HG03575 (cell line): ENCODE measurements around the gene PIGH.
"Not testable (repeated sequence)": the region's sequence is repeated elsewhere in the genome, so short reads cannot be mapped to it uniquely, and the experiment has no call there.

ENCODE experiments used
- ATAC-seq: cut with Tn5 transposase; IDR thresholded peaks from one replicate; pipeline ENCODE4 v1.9.1; 2021; ENCODE audit not compliant: unreplicated experiment, insufficient number of reproducible peaks, low FRiP score; ENCODE audit errors: extremely low read depth

Gene PIGH

GRCh38 chr14:67599698-67600561 lies at the start of gene PIGH:
Gene PIGH, minus strand, starts transcription at chr14:67600268. Its CDS starts 65 bp downstream, at chr14:67600203.
- peak; percentile 38 for ATAC-seq

DNA sequence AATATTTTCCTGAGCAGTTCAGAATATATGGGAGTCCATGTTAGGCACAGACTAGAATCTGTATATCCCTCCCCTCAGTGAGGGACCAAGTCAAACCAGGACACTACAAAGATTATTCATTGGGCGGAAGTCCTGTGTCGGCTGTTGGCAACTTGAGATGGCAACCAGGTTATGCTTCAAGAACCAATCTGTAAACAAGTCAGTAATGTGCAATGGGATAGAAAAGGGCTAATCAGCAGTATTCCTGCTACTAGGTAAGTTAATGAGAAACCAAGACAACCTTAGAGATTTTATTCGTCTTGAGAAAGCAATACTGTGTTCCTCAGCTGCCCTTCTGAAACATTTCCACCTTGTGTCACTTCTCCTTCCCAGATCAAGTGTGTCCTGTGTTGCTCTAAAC lies 46.1 kb upstream of the PIGH start:
- no peak for ATAC-seq

DNA sequence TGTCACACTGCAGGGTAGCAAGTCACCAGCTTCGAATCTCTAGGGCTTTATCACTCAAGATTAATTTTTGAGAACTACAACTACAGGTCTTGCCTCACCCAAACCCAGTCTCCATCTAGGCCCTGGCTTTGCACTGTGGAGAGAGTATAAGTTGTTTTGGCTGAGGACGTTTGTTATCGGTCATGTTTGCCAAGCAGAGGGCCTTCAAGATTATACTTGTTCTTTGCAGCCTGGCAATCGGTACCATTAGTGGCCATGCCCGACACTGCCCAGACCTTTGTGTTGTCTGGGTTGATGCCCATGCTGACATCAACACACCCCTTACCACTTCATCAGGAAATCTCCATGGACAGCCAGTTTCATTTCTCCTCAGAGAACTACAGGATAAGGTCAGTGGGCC lies 45.3 kb upstream of the PIGH start:
- no peak for ATAC-seq

- no peak for ATAC-seq
Measured at GRCh38 chr14:67644428-67644827, 44.4 kb upstream of the PIGH start.

- ATAC-seq, result no peak
Measured at GRCh38 chr14:67643713-67644112, 43.6 kb upstream of the PIGH start.

GRCh38 chr14:67641902-67642749 lies 42.1 kb upstream of the PIGH start:
- ATAC-seq, result no peak

- no peak for ATAC-seq
Measured at GRCh38 chr14:67641480-67641879, 41.4 kb upstream of the PIGH start.

DNA sequence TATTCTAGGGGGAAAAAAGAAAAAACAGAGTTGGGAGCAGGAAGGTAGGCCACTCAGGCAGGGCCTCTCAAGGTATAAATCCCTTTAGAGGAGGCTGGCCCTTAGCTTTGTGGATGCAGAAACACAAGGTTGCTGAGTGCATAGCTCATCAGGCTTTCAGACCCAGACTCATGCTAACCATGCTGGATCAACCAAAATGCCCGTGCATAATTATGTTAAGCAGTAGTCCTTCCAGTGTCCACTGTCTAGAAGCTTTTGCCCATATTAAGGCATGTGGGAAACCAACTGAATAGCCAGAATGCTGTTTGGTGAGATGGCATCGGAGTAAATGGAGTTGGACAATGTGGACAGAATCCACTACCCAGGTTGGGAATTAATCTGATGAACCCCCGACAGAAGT lies 38.6 kb upstream of the PIGH start:
- ATAC-seq, result no peak

GRCh38 chr14:67636361-67636919 lies 36.4 kb upstream of the PIGH start:
- no peak for ATAC-seq

- no peak for ATAC-seq
Measured at GRCh38 chr14:67633451-67634147, 33.5 kb upstream of the PIGH start.

GRCh38 chr14:67630938-67631337 lies 30.9 kb upstream of the PIGH start:
- no peak for ATAC-seq

DNA sequence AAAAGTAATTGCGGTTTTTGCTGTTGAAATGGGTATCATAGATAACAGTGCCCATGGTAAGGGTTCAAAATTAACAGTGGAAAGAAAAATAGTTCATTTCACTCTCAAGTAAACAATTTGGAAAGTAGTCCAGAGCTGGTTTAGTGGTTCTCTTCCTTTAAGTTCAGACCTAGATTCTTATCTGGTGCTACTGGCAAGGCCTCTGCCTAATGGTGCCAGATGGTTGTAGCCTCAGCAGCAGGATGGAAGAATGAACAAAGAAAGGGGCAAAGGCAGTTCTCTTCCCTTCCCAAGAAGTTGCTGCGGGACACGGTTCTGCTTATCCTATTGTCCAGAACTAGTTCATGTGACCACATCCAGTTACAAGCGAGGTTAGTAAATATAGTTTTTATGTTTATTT lies 30.1 kb upstream of the PIGH start:
- no peak for ATAC-seq

- ATAC-seq, result no peak
Measured at GRCh38 chr14:67627519-67627918, 27.5 kb upstream of the PIGH start.

DNA sequence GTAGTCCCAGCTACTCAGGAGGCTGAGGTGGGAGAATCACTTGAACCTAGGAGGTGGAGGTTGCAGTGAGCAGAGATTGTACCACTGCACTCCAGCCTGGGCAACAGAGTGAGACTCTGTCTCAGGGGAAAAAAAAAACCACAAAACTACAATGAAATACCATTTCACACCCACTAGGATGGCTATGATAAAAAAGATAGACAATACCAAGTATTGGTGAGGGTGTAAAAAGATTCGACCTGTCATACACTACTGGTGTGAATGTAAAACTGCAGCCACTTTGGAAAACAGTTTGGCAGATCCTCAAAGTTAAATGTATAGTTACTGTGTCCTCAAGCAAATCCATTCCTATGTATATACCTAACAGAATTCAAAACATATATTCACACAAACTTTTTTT lies 26.1 kb upstream of the PIGH start:
- not testable (repeated sequence) for ATAC-seq

DNA sequence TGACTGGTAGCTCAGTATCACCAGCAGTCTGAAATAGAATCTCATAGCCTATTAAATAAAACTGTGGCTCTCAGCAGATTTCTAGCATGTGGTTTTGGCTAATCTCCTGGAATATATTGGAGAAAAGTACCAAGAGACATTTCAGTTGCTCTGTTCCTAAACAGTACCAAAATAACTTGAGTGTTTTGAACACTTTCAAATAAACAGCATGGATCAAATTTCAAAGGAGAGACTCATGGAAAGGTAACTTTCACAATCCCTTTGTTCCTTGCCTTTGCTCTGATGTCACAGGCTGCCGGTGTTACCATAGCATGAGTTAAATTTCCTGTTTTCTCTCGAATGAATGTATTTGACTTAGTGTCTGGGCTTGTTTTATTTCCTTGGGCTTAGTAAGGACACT lies 23.0 kb upstream of the PIGH start:
- no peak for ATAC-seq

GRCh38 chr14:67622675-67623074 lies 22.6 kb upstream of the PIGH start:
- ATAC-seq, result no peak

DNA sequence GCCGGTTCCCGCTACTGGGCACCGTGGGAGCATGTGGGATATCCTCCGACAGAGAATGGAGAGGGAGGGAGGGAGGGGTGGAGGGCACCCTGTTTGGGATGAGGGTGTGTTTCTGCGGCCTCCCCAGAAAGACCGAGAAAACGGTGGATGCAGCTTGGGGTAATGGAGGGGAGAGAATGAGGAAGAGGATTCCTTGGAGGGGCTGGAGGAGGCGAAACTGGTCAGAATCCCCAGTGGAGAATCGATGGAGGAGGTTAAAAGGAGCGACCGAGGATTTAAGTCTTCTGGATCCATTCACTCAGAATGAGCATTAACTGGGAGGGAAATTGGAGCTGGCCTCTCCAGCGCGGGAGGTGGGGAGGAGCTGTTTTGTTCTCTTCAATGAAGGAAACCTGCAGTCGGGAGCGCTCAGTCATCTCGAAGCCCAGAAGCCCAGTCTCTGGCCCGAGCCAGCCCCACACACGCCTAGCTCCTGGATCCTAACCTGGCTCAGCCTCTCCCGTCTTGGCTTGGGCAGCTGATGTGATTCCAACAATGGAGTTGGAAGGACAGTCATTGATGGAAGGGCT lies 20.2 kb upstream of the PIGH start:
- ATAC-seq, result no peak

GRCh38 chr14:67619446-67620216 lies 19.6 kb upstream of the PIGH start, which contains the start of gene ARG2:
Gene ARG2, plus strand, starts transcription at chr14:67619920. Its CDS starts 58 bp downstream, at chr14:67619978.
- ATAC-seq, result peak; percentile 48
